ENCODE results near the gene ZBTB49.

The ZBTB49 gene

GRCh38 chr4:4362991-4363697 lies 73.1 kb downstream of the ZBTB49 start:
- CTCF ChIA-PET = no interaction called here
- no peak for DNase-seq (ENCODE audit: extremely low spot score)
- POLR2A ChIA-PET = no interaction called here
- no peak for TF ChIP-seq LEF1 (IDR thresholded peaks at IDR 0.05; ENCODE audit: borderline replicate concordance)
- TF ChIP-seq HDGF (IDR thresholded peaks at IDR 0.05; ENCODE audit: borderline replicate concordance) = no peak
- no peak for TF ChIP-seq ZNF384 (IDR thresholded peaks at IDR 0.05)
- TF ChIP-seq TARDBP (IDR thresholded peaks at IDR 0.05) = no peak
- no peak for TF ChIP-seq FOXA1 (IDR thresholded peaks at IDR 0.05)
- TF ChIP-seq SUZ12 (IDR thresholded peaks at IDR 0.05) = no peak
- no peak for TF ChIP-seq ELF4 (IDR thresholded peaks at IDR 0.05)
- no peak for TF ChIP-seq BHLHE40 (IDR thresholded peaks at IDR 0.05; ENCODE audit: borderline replicate concordance)
- no peak for TF ChIP-seq ARNT (IDR thresholded peaks at IDR 0.05)
- no peak for TF ChIP-seq NFRKB (IDR thresholded peaks at IDR 0.05)
- TF ChIP-seq FOXM1 (IDR thresholded peaks at IDR 0.05; ENCODE audit: borderline replicate concordance) = no peak
- no peak for TF ChIP-seq FOXK2 (IDR thresholded peaks at IDR 0.05)
- no peak for TF ChIP-seq PKNOX1 (IDR thresholded peaks at IDR 0.05)
- TF ChIP-seq SP1 (IDR thresholded peaks at IDR 0.05) = no peak
- no peak for TF ChIP-seq L3MBTL2 (conservative IDR thresholded peaks at IDR 0.05)
- TF ChIP-seq CTBP1 (IDR thresholded peaks at IDR 0.05; ENCODE audit: borderline replicate concordance) = no peak

GRCh38 chr4:4364061-4364460 lies 74.0 kb downstream of the ZBTB49 start:
- no peak for DNase-seq (ENCODE audit: extremely low spot score)
- TF ChIP-seq FOXA1 (IDR thresholded peaks at IDR 0.05) = no peak
- TF ChIP-seq ARNT (IDR thresholded peaks at IDR 0.05) = no peak
- TF ChIP-seq L3MBTL2 (conservative IDR thresholded peaks at IDR 0.05) = no peak
- CTCF ChIA-PET = no interaction called here
- POLR2A ChIA-PET = no interaction called here

- CTCF ChIA-PET = no interaction called here
- TF ChIP-seq PKNOX1 (IDR thresholded peaks at IDR 0.05) (no peak), SUZ12 (IDR thresholded peaks at IDR 0.05) (no peak), BHLHE40 (IDR thresholded peaks at IDR 0.05; ENCODE audit: borderline replicate concordance) (no peak), CTBP1 (IDR thresholded peaks at IDR 0.05; ENCODE audit: borderline replicate concordance) (no peak), ELF4 (IDR thresholded peaks at IDR 0.05) (no peak), NFRKB (IDR thresholded peaks at IDR 0.05) (no peak), SP1 (IDR thresholded peaks at IDR 0.05) (no peak), FOXA1 (IDR thresholded peaks at IDR 0.05) (no peak)
- no peak for DNase-seq (ENCODE audit: extremely low spot score)
- POLR2A ChIA-PET = no interaction called here
Measured at GRCh38 chr4:4364486-4365208, 74.6 kb downstream of the ZBTB49 start.

GRCh38 chr4:4368809-4369580 lies 78.9 kb downstream of the ZBTB49 start:
- CTCF ChIA-PET = no interaction called here
- POLR2A ChIA-PET = no interaction called here
- TF ChIP-seq SUZ12 (IDR thresholded peaks at IDR 0.05) (no peak), HDGF (IDR thresholded peaks at IDR 0.05; ENCODE audit: borderline replicate concordance) (no peak), ARNT (IDR thresholded peaks at IDR 0.05) (no peak), ZNF384 (IDR thresholded peaks at IDR 0.05) (no peak), LEF1 (IDR thresholded peaks at IDR 0.05; ENCODE audit: borderline replicate concordance) (no peak), L3MBTL2 (conservative IDR thresholded peaks at IDR 0.05) (no peak), FOXA1 (IDR thresholded peaks at IDR 0.05) (no peak), ELF4 (IDR thresholded peaks at IDR 0.05) (no peak), FOXM1 (IDR thresholded peaks at IDR 0.05; ENCODE audit: borderline replicate concordance) (no peak), BHLHE40 (IDR thresholded peaks at IDR 0.05; ENCODE audit: borderline replicate concordance) (no peak), CTBP1 (IDR thresholded peaks at IDR 0.05; ENCODE audit: borderline replicate concordance) (no peak), NFRKB (IDR thresholded peaks at IDR 0.05) (no peak), FOXK2 (IDR thresholded peaks at IDR 0.05) (no peak), TARDBP (IDR thresholded peaks at IDR 0.05) (no peak), SP1 (IDR thresholded peaks at IDR 0.05) (no peak), PKNOX1 (IDR thresholded peaks at IDR 0.05) (no peak)
- no peak for DNase-seq (ENCODE audit: extremely low spot score)
